Neural cell (in vitro differentiated cells): ENCODE data around the gene MYO18B. TPM values are rescaled to one million over a fixed set of nuclear protein-coding genes. Genes with fewer than 3 reads are reported as not detected.

ENCODE experiments used
- H2AFZ ChIP-seq: fragments of 200-600, 300-800 bp; sonication (generic), shearing (Covaris generic); 2 replicates; pipeline ENCODE4 v1.6.0; 2014; ENCODE audit warnings: low read depth, mild to moderate bottlenecking, antibody characterized with exemption, low read length, moderate library complexity
- H3F3A ChIP-seq: fragments of 200-600 bp; shearing (Covaris generic); 2 replicates; pipeline ENCODE4 v1.6.1; 2016; ENCODE audit warnings: mild to moderate bottlenecking, moderate library complexity, mixed read lengths, antibody characterized with exemption, low read length; ENCODE audit not compliant: insufficient read depth, poor library complexity, severe bottlenecking
- H3K27ac ChIP-seq: fragments of 200-600, 300-800 bp; sonication (generic), shearing (Covaris generic); 2 replicates; pipeline ENCODE4 v1.5.1; 2014; ENCODE audit warnings: mild to moderate bottlenecking, low read length, moderate library complexity
- H3K27me3 ChIP-seq: fragments of 300-800, 200-600 bp; sonication (generic), shearing (Covaris generic); 2 replicates; pipeline ENCODE4 v1.6.0; 2014; ENCODE audit warnings: mild to moderate bottlenecking, low read depth, low read length, moderate library complexity; ENCODE audit not compliant: insufficient read depth
- H3K36me3 ChIP-seq: fragments of 300-800, 200-600 bp; sonication (generic), shearing (Covaris generic); 2 replicates; pipeline ENCODE4 v1.5.1; 2014; ENCODE audit warnings: mild to moderate bottlenecking, antibody characterized with exemption, low read length, moderate library complexity; ENCODE audit not compliant: insufficient read depth
- H3K4me2 ChIP-seq: fragments of 300-800, 200-600 bp; sonication (generic), shearing (Covaris generic); 2 replicates; pipeline ENCODE4 v1.6.0; 2014; ENCODE audit warnings: mild to moderate bottlenecking, low read length
- H3K4me3 ChIP-seq: fragments of 300-800, 200-600 bp; sonication (generic), shearing (Covaris generic); 2 replicates; pipeline ENCODE4 v1.5.1; 2014; ENCODE audit warnings: mild to moderate bottlenecking, low read length, moderate library complexity
- H3K79me2 ChIP-seq: fragments of 200-600 bp; shearing (Covaris generic); replicated peaks from 2 replicates; pipeline ENCODE4 v1.6.0; 2014; ENCODE audit warnings: mild to moderate bottlenecking, low read length, moderate library complexity; ENCODE audit not compliant: insufficient read depth
- H3K9ac ChIP-seq: fragments of 300-800, 200-600 bp; sonication (generic), shearing (Covaris generic); 2 replicates; pipeline ENCODE4 v1.6.1; 2016; ENCODE audit warnings: mild to moderate bottlenecking, low read length, mixed read lengths
- H3K9me2 ChIP-seq: fragments of 200-600 bp; shearing (Covaris generic); 2 replicates; pipeline ENCODE4 v1.6.1; 2016; ENCODE audit warnings: mild to moderate bottlenecking, low read length, mixed read lengths; ENCODE audit not compliant: insufficient read depth
- H3K9me3 ChIP-seq: fragments of 200-600, 300-800 bp; sonication (generic), shearing (Covaris generic); 2 replicates; pipeline ENCODE4 v1.6.1; 2016; ENCODE audit warnings: mild to moderate bottlenecking, mixed run types, low read length, moderate library complexity, mixed read lengths
- H4K20me1 ChIP-seq: fragments of 200-600 bp; shearing (Covaris generic); 2 replicates; pipeline ENCODE4 v1.6.1; 2016; ENCODE audit warnings: mild to moderate bottlenecking, mixed run types; ENCODE audit not compliant: insufficient read depth
- EP300 ChIP-seq: fragments of 450-650 bp; conservative IDR thresholded peaks from 2 replicates; pipeline ENCODE4 v1.6.1; 2014; ENCODE audit warnings: antibody characterized with exemption, mild to moderate bottlenecking, moderate library complexity; ENCODE audit not compliant: poor library complexity, severe bottlenecking
- EZH2 ChIP-seq: fragments of 200-600, 300-800 bp; shearing (Covaris generic), sonication (generic); IDR thresholded peaks from 2 replicates; pipeline ENCODE4 v1.6.1; 2014; ENCODE audit warnings: antibody characterized with exemption, low read length, borderline replicate concordance, mild to moderate bottlenecking; ENCODE audit not compliant: insufficient read depth, poor library complexity, severe bottlenecking
- MXI1 ChIP-seq: fragments of 450-650 bp; conservative IDR thresholded peaks from 2 replicates; pipeline ENCODE4 v1.6.1; 2014; ENCODE audit warnings: antibody characterized with exemption, mild to moderate bottlenecking; ENCODE audit not compliant: poor library complexity, severe bottlenecking
- POLR2AphosphoS5 ChIP-seq: IDR thresholded peaks from 2 replicates; pipeline ENCODE4 v1.6.1; 2012
- RAD21 ChIP-seq: fragments of 450-650 bp; conservative IDR thresholded peaks from 2 replicates; pipeline ENCODE4 v1.6.1; 2014; ENCODE audit warnings: antibody characterized with exemption, mild to moderate bottlenecking, moderate library complexity
- SMC3 ChIP-seq: fragments of 450-650 bp; conservative IDR thresholded peaks from 2 replicates; pipeline ENCODE4 v1.6.1; 2014; ENCODE audit warnings: antibody characterized with exemption, mild to moderate bottlenecking, moderate library complexity; ENCODE audit not compliant: poor library complexity
- TAF1 ChIP-seq: IDR thresholded peaks from 2 replicates; pipeline ENCODE4 v1.6.1; 2012; ENCODE audit warnings: low read depth
- polyA plus RNA-seq: library from polyadenylated mRNA; depleted of rRNA; stranded (reverse); fragments of >200 nt; gene quantifications from 2 replicates; pipeline ENCODE4 v1.2.3, GENCODE V29; 2014
- TF ChIP-seq, protein P1 (sequence below): fragments of 450-650 bp; IDR thresholded peaks from 2 replicates; pipeline ENCODE4 v1.5.1; 2014; ENCODE audit warnings: antibody characterized with exemption, mild to moderate bottlenecking, moderate library complexity; ENCODE audit not compliant: poor library complexity, severe bottlenecking
- TF ChIP-seq, protein P2 (sequence below): IDR thresholded peaks from 2 replicates; pipeline ENCODE4 v1.6.1; 2012; ENCODE audit warnings: borderline replicate concordance

The MYO18B gene
- polyA plus RNA-seq, 1 donor from 2014 or later: 0.71 TPM

DNA sequence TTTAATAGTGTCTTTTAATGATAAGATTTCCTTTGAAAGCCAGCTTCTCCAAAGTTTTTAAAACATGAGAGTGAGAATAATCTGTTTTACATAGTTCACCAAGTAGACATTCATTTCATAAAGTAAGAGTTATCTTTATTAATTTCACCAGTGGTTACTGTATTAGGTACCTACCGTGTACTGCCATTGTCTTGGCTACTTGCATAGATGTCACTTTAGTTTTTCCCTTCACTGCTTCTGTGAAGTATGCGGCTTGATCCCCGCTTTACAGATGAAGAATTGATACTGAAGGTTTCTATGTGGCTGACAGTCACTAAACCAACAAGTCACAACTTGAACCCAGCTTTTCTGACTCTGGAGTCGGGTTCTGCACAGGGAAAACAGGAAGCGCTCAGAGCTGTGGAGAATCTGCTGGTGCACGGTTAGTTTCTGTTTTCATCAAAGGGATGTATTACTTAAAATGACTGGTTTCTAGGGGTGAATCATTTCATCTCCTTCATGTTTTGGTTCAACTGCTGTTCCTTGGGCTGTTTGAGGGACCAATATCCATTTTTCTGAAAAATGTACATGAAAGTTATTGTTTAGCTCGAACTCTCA is 39.3 kb upstream of the MYO18B start:
- no peaks in the 10 kb centered on the region for H4K20me1 ChIP-seq
- H3K9me3 ChIP-seq: no peaks in the 10 kb centered on the region
- no peak overlapping the region for H3K9ac ChIP-seq
- H3K27me3 ChIP-seq: no peaks in the 10 kb centered on the region
- no peak overlapping the region for H2AFZ ChIP-seq
- no peak overlapping the region for H3K4me3 ChIP-seq
- no peaks in the 10 kb centered on the region for H3K79me2 ChIP-seq
- no peaks in the 10 kb centered on the region for H3F3A ChIP-seq
- no peak for TF ChIP-seq EP300
- TF ChIP-seq, protein P1, sequence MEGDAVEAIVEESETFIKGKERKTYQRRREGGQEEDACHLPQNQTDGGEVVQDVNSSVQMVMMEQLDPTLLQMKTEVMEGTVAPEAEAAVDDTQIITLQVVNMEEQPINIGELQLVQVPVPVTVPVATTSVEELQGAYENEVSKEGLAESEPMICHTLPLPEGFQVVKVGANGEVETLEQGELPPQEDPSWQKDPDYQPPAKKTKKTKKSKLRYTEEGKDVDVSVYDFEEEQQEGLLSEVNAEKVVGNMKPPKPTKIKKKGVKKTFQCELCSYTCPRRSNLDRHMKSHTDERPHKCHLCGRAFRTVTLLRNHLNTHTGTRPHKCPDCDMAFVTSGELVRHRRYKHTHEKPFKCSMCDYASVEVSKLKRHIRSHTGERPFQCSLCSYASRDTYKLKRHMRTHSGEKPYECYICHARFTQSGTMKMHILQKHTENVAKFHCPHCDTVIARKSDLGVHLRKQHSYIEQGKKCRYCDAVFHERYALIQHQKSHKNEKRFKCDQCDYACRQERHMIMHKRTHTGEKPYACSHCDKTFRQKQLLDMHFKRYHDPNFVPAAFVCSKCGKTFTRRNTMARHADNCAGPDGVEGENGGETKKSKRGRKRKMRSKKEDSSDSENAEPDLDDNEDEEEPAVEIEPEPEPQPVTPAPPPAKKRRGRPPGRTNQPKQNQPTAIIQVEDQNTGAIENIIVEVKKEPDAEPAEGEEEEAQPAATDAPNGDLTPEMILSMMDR: no peak
- no peak for TF ChIP-seq RAD21
- no peak for TF ChIP-seq POLR2AphosphoS5
- no peak for TF ChIP-seq SMC3
- TF ChIP-seq TAF1: no peak
- TF ChIP-seq MXI1: no peak
- TF ChIP-seq, protein P2, sequence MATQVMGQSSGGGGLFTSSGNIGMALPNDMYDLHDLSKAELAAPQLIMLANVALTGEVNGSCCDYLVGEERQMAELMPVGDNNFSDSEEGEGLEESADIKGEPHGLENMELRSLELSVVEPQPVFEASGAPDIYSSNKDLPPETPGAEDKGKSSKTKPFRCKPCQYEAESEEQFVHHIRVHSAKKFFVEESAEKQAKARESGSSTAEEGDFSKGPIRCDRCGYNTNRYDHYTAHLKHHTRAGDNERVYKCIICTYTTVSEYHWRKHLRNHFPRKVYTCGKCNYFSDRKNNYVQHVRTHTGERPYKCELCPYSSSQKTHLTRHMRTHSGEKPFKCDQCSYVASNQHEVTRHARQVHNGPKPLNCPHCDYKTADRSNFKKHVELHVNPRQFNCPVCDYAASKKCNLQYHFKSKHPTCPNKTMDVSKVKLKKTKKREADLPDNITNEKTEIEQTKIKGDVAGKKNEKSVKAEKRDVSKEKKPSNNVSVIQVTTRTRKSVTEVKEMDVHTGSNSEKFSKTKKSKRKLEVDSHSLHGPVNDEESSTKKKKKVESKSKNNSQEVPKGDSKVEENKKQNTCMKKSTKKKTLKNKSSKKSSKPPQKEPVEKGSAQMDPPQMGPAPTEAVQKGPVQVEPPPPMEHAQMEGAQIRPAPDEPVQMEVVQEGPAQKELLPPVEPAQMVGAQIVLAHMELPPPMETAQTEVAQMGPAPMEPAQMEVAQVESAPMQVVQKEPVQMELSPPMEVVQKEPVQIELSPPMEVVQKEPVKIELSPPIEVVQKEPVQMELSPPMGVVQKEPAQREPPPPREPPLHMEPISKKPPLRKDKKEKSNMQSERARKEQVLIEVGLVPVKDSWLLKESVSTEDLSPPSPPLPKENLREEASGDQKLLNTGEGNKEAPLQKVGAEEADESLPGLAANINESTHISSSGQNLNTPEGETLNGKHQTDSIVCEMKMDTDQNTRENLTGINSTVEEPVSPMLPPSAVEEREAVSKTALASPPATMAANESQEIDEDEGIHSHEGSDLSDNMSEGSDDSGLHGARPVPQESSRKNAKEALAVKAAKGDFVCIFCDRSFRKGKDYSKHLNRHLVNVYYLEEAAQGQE: no peak
- TF ChIP-seq EZH2: no peak
- no peak overlapping the region for H3K27ac ChIP-seq
- H3K9me2 ChIP-seq: no peaks in the 10 kb centered on the region
- H3K36me3 ChIP-seq: no peaks in the 10 kb centered on the region
- no peak overlapping the region for H3K4me2 ChIP-seq

DNA sequence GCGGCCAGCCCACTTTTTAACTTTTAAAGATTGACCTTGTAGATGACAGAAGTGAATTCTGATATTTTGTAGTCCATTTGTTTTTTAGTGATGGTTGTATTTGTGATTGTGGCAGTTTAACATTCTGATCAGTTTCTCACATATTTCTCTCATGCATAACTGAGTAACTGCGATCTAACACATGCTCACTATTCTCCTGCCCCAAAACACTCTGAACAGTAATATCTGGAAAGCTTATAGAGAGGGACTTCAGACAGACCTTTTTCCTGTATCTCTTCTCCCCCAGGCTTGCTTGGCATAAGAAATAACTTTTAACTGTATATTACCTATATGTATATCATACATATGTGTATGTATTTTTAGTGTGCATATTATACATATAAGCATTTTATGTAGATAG is 37.3 kb upstream of the MYO18B start:
- Histone ChIP-seq H3K9ac (no peak overlapping the region), H3K4me2 (no peak overlapping the region), H3K79me2 (no peaks in the 10 kb centered on the region), H2AFZ (no peak overlapping the region), H4K20me1 (no peaks in the 10 kb centered on the region), H3K4me3 (no peak overlapping the region), H3K27me3 (no peaks in the 10 kb centered on the region), H3K9me2 (no peaks in the 10 kb centered on the region), H3K36me3 (no peaks in the 10 kb centered on the region), H3K27ac (no peak overlapping the region), H3K9me3 (no peaks in the 10 kb centered on the region), H3F3A (no peaks in the 10 kb centered on the region)
- TF ChIP-seq, protein P2: no peak
- TF ChIP-seq RAD21 (no peak), MXI1 (no peak), POLR2AphosphoS5 (no peak), SMC3 (no peak), TAF1 (no peak), EP300 (no peak), EZH2 (no peak)
- TF ChIP-seq, protein P1: no peak
